ENCODE results near the gene CD300LD.

The CD300LD gene

DNA sequence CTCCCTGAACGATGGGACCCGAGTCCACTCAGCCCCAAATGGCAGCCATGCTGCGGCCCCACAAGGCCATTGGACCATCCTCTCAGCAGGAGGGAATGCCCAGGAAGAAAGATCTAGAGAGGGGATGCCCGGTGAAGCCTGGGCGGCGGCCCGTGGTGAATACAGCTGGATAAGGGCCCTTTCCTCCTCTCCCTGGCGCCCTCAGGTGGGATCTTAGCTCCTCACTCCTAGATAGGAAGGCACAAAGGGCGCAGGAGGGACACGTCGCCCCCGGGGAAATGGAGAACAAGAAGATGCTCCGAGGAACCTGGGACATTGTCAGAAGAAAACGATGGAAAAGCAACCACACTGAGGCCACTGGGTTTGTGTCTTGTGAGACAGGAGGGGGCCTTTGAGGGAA is 48.7 kb downstream of the CD300LD start:
- no peak for DNase-seq

DNA sequence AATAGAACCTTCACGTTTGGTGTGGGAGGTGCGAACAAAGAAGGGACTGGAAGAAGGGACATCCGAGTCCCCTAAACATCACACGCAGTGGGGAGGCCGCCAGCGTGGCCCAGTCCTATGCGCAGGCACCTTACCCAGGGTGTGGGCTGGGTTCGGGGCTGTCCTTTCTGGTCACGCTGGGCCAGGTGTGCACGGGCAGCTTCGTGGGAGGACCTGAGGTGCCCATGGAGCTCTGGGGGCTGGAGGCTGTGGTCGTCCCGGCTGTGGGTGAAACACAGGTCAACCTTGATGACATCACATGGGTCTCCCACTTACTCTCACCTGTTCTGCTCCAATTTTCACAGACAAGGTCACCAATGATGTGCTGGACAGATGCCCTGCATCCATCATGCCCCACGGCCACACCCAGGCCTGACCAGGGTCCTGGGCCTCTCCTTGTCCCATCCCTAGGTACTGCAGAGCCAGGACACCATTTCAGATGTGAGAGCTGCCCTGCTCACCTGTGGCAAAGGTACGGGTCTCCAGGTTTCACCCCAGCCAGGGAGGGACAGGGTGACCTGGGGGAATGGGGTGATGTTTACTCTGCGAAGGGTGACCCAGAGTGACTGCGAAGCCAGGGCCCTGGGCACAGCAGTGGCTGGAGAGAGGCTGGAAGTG is 49.2 kb downstream of the CD300LD start:
- no peak for DNase-seq

DNA sequence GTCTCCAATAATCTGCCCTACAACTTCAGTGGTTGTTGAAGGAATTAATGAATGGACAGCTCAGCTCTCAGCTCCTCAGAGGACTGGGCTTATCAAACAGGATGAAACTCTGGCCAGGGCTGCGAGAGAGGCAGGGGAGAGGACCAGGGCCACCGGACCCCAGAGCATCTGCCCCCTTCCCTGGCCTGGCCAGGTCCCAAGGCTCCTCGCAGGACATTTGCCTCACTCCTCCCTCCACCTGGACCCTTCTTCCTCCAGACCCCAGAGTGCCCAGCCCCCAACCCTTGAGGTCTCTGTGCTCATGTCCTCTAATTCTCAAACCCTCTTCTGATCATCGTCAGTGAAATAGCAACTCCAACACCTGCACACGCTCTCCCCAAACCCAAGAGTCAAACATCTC is 49.9 kb downstream of the CD300LD start:
- no peak for DNase-seq

DNA sequence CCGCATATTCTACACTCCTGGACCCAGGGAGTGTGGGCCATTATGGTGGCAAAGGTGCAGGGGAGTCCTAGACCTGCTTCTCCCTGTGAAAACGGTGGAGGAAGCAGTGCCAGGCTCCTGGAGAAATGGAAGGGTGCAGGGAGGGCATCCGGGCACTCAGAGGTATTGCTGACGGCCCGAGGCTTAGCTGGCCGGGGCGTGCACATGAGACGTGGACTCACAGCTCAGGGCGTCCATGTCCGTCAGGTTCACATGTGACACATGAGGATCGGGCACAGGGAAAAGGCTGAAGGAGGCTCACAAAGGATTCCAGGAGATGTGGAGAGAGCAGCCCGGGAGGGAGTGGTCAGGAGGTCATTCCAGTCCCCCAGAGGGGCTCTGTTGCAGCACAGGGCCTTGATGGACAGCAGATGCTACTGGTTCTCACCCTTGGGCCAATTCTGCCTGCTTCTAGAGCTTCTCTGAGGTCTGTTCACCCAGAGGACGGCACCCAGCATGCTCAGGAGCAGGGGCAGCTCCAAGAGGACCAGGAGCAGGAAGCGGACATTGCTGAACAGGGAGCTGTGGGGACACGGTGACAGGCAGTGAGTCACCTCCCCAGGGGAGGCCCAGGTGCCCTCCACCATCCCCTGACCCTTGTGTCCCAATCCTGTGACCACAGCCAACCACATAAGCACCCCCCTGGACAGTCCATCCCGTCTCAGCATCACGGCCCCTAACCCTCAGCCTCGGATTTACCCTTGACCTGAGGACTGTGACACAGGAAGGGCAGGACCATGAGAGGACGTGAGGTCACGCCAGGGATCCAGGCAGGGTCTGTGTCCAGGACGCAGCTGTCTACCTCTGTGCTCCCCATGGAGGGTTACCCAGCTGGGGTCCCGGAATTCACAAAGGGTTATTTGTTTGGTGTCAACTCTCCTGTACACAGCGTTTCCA is 50.6 kb downstream of the CD300LD start:
- no peak for DNase-seq

DNA sequence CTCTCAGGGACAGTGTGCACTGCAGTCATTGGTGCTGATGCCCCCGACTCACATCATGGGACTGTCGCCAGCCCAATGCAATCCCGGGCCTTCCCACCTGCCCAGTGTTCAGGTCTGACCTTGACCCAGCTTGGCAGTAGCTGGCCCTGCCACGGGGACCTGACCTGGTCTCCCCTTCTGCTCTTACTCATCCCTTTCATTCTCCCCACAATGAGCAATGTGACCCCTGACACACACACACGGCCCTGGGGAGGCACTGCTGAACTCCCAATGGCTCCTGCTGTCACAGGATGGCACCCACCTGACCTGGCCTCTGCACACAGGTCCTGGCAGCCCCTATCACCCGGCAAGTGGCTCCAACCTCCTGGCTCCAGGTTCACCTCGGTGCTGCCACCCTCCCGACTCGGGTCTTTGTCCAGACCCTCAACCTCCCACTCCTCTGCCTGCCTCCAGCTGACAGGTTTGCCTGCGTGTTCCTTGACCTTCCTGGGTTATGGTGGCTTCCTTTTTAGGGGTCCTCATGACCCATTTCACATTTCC is 52.7 kb downstream of the CD300LD start:
- DNase-seq, result no peak

DNA sequence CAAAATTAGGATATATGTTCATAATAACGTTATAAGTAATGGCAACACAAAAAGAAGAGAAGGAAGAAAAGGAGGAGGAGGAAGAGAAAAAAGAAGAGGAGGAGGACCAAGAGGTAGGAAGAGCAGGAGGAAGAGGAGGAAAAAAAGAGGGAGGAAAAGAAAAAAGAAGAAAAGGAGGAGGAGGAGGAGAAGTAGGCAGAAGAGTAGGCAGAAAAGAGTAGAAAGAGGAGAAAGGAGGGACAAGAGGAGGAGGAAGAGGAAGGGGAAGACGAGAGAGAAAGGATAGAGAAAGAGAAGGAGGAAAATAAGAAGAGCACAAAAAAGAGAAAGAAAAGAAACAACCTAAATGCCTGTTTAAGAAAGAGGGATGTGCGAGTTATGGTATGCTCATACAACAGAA is 55.2 kb downstream of the CD300LD start:
- DNase-seq, result no peak

DNA sequence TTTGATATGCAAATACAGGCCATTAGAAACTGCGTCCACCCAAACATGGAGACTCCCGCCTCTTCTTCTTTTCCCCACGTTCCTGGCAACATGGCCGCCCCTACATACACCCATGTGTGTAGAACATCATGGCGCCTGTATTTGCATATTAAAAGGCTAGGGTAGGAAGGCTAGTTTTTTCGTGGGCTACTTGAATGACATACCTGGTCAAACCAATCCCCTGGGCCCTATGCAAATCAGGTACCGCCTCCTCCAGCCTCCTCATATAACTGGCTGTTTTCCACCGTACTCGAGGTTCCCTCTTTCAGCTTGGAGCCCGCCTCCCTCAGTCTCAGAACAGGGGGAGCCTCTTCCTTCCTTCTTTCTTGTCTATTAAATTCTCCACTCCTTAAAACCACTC is 60.0 kb downstream of the CD300LD start:
- DNase-seq, result no peak

DNA sequence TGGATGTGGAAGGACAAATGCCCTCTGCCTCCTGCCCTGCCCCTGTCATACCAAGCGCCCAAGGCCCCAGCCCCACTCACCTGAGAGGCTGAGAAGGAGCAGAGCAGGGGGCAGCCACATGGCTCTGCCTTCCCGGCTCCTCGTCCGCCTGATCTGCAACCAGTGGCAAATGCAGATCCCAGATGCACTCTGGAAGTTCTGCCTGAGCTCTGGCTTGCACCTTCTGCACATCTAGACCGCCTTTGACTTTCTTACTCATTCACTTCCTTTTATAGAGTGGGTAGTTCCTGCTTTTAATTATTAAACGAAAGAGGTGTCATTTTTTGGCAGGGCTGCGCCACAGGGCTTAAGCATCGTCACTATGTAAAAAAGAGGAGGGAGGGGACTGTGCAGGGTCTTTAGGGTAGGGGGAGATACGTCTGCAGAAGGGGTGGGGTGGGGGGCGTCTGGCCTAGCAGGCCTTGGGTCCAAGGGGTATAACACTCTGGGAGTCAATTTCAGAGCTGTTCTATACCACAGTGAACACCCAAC is 60.8 kb downstream of the CD300LD start, which contains the start of gene CD300LB:
Gene CD300LB (minus strand): TSS at position 245 of the 531 bp plus-strand sequence. CDS start 125 bp downstream, at position 120.
- no peak for DNase-seq

DNA sequence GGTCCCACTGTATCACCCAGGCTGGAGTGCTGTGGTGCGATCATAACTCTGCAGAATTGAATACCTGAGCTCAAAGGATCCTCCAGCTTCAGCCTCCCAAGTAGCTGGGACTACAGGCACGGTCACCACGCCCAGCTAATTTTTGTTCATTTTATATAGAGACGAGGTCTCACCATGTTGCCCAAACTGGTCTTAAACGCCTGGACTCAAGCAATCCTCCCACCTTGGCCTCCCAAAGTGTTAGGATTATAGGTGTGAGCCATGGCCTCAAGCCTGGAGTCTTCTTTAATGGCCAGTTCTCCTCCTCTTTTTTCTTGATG is 61.3 kb downstream of the CD300LD start:
- no peak for DNase-seq

Data from stimulated activated naive CD4-positive, alpha-beta T cell treated with Interleukin-2 at 50 U/mL for 16 hours (primary cell).